22Rv1 (cell line): ENCODE measurements around the gene GPR146.

Source experiments
- H3K27ac ChIP-seq: fragments of 450-650 bp; 2 replicates; pipeline ENCODE4 v1.5.1; 2017
- CTCF ChIP-seq: fragments of 450-650 bp; IDR thresholded peaks from 2 replicates; pipeline ENCODE4 v1.5.1; 2017; ENCODE audit warnings: mild to moderate bottlenecking
- ZFX ChIP-seq: fragments of 450-650 bp; IDR thresholded peaks from 2 replicates; pipeline ENCODE4 v1.6.1; 2017; ENCODE audit warnings: antibody characterized with exemption, borderline replicate concordance

Gene GPR146

GRCh38 chr7:1049006-1049741 is 4.8 kb downstream of the GPR146 start:
- TF ChIP-seq CTCF, result no peak
- TF ChIP-seq ZFX, result no peak
- H3K27ac ChIP-seq, result no peak overlapping the region

GRCh38 chr7:1049801-1050200 is 5.5 kb downstream of the GPR146 start:
- H3K27ac ChIP-seq, result no peak overlapping the region
- TF ChIP-seq ZFX (no peak), CTCF (no peak)

- H3K27ac ChIP-seq, result no peak overlapping the region
- TF ChIP-seq ZFX (no peak), CTCF (no peak)
Measured at GRCh38 chr7:1050254-1050906, 6.0 kb downstream of the GPR146 start.

- H3K27ac ChIP-seq, result no peak overlapping the region
- TF ChIP-seq CTCF, result no peak
Measured at GRCh38 chr7:1050956-1051690, 6.8 kb downstream of the GPR146 start.

GRCh38 chr7:1052031-1052818 is 7.9 kb downstream of the GPR146 start:
- TF ChIP-seq CTCF, result no peak
- no peak for TF ChIP-seq ZFX
- H3K27ac ChIP-seq, result no peak overlapping the region

- TF ChIP-seq CTCF (no peak), ZFX (no peak)
- no peak overlapping the region for H3K27ac ChIP-seq
Measured at GRCh38 chr7:1053002-1053411, 8.7 kb downstream of the GPR146 start.
